Trophoblast cell (in vitro differentiated cells and primary cell): ENCODE results near the gene CD248.

Source experiments
- DNase-seq, 2 donors: peaks; one replicate each; pipeline ENCODE4 v3.0.0-alpha.2; 2016
- H2AFZ ChIP-seq: 2 replicates; pipeline ENCODE4 v1.6.1; 2013; ENCODE audit warnings: low read length, moderate library complexity, mild to moderate bottlenecking; ENCODE audit not compliant: insufficient read depth, poor library complexity
- H2AK5ac ChIP-seq: 2 replicates; pipeline ENCODE4 v1.6.1; 2013; ENCODE audit warnings: mild to moderate bottlenecking, low read length
- H2BK120ac ChIP-seq: 2 replicates; pipeline ENCODE4 v1.6.1; 2013; ENCODE audit warnings: low read length, mild to moderate bottlenecking, moderate library complexity; ENCODE audit not compliant: insufficient read depth, poor library complexity
- H2BK12ac ChIP-seq: 2 replicates; pipeline ENCODE4 v1.6.1; 2013; ENCODE audit warnings: mild to moderate bottlenecking, low read length, moderate library complexity
- H2BK5ac ChIP-seq: 2 replicates; pipeline ENCODE4 v1.6.1; 2013; ENCODE audit warnings: low read length, low read depth, moderate library complexity, mild to moderate bottlenecking; ENCODE audit not compliant: poor library complexity
- H3K14ac ChIP-seq: 2 replicates; pipeline ENCODE4 v1.6.1; 2013; ENCODE audit warnings: mild to moderate bottlenecking, low read length
- H3K18ac ChIP-seq: 2 replicates; pipeline ENCODE4 v1.6.1; 2013; ENCODE audit warnings: mild to moderate bottlenecking, low read length
- H3K23ac ChIP-seq: 2 replicates; pipeline ENCODE4 v1.6.1; 2013; ENCODE audit warnings: low read length
- H3K27ac ChIP-seq: 2 replicates; pipeline ENCODE4 v1.5.1; 2013; ENCODE audit warnings: low read depth, mild to moderate bottlenecking, inconsistent platforms, low read length, moderate library complexity
- H3K27me3 ChIP-seq: 2 replicates; pipeline ENCODE4 v1.6.1; 2013; ENCODE audit warnings: inconsistent platforms, mild to moderate bottlenecking, low read length, moderate library complexity; ENCODE audit not compliant: insufficient read depth
- H3K36me3 ChIP-seq, 2 experiments: 1 replicate in 1 of 2; 2 replicates in 1 of 2; pipeline ENCODE4 v1.6.1; 2013; ENCODE audit warnings: low read length in 2 of 2, mild to moderate bottlenecking in 2 of 2, moderate library complexity in 1 of 2; ENCODE audit not compliant: insufficient read depth in 2 of 2, control insufficient read depth in 1 of 2
- H3K4ac ChIP-seq: 2 replicates; pipeline ENCODE4 v1.6.1; 2013; ENCODE audit warnings: low read depth, mild to moderate bottlenecking, low read length, moderate library complexity
- H3K4me1 ChIP-seq, 2 experiments: 1 replicate in 1 of 2; 2 replicates in 1 of 2; pipeline ENCODE4 v1.6.1; 2013; ENCODE audit warnings: low read length in 2 of 2, mild to moderate bottlenecking in 2 of 2, moderate library complexity in 1 of 2; ENCODE audit not compliant: insufficient read depth in 2 of 2, control insufficient read depth in 1 of 2
- H3K4me2 ChIP-seq: 2 replicates; pipeline ENCODE4 v1.6.1; 2013; ENCODE audit warnings: inconsistent platforms, mild to moderate bottlenecking, low read length, moderate library complexity
- H3K4me3 ChIP-seq: 2 replicates; pipeline ENCODE4 v1.5.1; 2013; ENCODE audit warnings: mild to moderate bottlenecking, low read depth, low read length, inconsistent platforms
- H3K79me1 ChIP-seq: one replicate; pipeline ENCODE4 v1.6.1; 2013; ENCODE audit warnings: low read length
- H3K79me2 ChIP-seq: 2 replicates; pipeline ENCODE4 v1.6.1; 2013; ENCODE audit warnings: low read length, mild to moderate bottlenecking; ENCODE audit not compliant: control insufficient read depth, insufficient read depth, poor library complexity
- H3K9ac ChIP-seq: 2 replicates; pipeline ENCODE4 v1.6.1; 2013; ENCODE audit warnings: mild to moderate bottlenecking, low read length
- H3K9me3 ChIP-seq: 2 replicates; pipeline ENCODE4 v1.6.1; 2013; ENCODE audit warnings: low read depth, mild to moderate bottlenecking, control low read depth, inconsistent platforms, low read length; ENCODE audit not compliant: insufficient read depth
- H4K12ac ChIP-seq: 2 replicates; pipeline ENCODE4 v1.6.1; 2013; ENCODE audit warnings: low read depth, mild to moderate bottlenecking, low read length, moderate library complexity
- H4K8ac ChIP-seq: 2 replicates; pipeline ENCODE4 v1.6.1; 2013; ENCODE audit warnings: low read depth, mild to moderate bottlenecking, low read length, moderate library complexity
- H4K91ac ChIP-seq: one replicate; pipeline ENCODE4 v1.6.1; 2013; ENCODE audit warnings: low read depth, mild to moderate bottlenecking, low read length, moderate library complexity
- WGBS: extraction: QIAGEN DNeasy Blood & Tissue Kit; methylation state at CpG from one replicate; pipeline ENCODE4 v1.1.7; 2013; ENCODE audit warnings: missing lambda C conversion rate; ENCODE audit not compliant: insufficient read length, insufficient coverage; ENCODE audit errors: extremely low coverage; 5-methylcytosine and 5-hydroxymethylcytosine counted together

CD248 gene

DNA sequence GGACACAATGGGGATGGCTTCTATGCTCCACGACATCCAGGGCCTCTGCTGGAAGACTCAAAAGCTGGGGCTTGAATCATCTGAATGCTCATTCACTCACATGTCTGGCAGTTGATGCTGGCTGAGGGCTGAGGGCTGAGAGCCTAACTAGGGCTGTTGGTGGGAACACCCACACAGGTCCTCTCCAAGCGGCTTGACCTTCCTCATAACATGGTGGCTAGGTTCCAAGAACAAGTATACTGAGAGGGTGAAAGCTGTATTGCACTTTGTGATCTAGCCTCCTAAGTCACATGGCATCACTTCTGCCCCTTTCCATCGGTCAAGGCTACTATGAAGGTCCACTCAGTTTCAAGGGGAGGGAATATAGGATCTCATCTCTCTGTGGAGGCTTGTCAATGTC is 17.7 kb downstream of the CD248 start:
- Histone ChIP-seq H3K4me1 (no peaks in the 10 kb centered on the region), H3K79me2 (no peaks in the 10 kb centered on the region), H3K9me3 (peaks cover 3% of the 10 kb centered on the region), H3K27ac (no peak overlapping the region), H2AK5ac (no peak overlapping the region), H3K4me2 (no peak overlapping the region), H3K4me3 (no peak overlapping the region), H2BK5ac (no peak overlapping the region), H3K14ac (no peak overlapping the region), H2AFZ (no peak overlapping the region), H3K36me3 (no peaks in the 10 kb centered on the region), H2BK12ac (no peak overlapping the region), H4K91ac (no peak overlapping the region), H3K9ac (no peak overlapping the region), H3K27me3 (no peaks in the 10 kb centered on the region), H3K79me1 (no peaks in the 10 kb centered on the region), H3K4ac (no peak overlapping the region), H2BK120ac (no peak overlapping the region), H3K23ac (no peak overlapping the region), H3K18ac (no peak overlapping the region), H4K8ac (no peak overlapping the region), H4K12ac (no peak overlapping the region)
- DNase-seq = no peak
- no CpG with 5 or more reads among the region's 3 CpGs for WGBS

DNA sequence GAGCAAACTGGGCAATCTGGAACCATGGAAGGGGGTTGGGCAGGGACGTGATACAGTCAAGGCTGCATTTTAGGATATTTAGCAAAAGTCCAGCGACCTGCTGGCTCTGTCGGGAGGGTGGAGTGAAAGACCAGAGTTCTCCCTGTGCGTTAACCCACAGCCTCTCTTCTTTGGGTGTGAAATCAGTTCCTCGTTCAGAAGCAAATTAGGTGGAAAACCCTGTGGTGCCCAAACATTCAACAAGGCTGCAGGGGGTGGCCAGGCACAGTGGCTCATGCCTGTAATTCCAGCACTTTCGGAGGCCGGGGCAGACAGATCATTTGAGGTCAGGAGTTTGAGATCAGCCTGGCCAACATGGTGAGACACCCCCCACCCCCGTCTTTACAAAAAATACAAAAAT is 19.2 kb downstream of the CD248 start:
- H3K9ac ChIP-seq = no peak overlapping the region
- WGBS = no CpG with 5 or more reads among the region's 8 CpGs
- H3K79me1 ChIP-seq = no peaks in the 10 kb centered on the region
- H2BK120ac ChIP-seq = no peak overlapping the region
- H3K4me2 ChIP-seq = no peak overlapping the region
- no peaks in the 10 kb centered on the region for H3K36me3 ChIP-seq
- H3K4me1 ChIP-seq = no peaks in the 10 kb centered on the region
- no peak overlapping the region for H2AFZ ChIP-seq
- H3K14ac ChIP-seq = no peak overlapping the region
- H3K23ac ChIP-seq = no peak overlapping the region
- H3K4ac ChIP-seq = no peak overlapping the region
- H3K27ac ChIP-seq = no peak overlapping the region
- no peak overlapping the region for H3K4me3 ChIP-seq
- no peak overlapping the region for H2AK5ac ChIP-seq
- no peak overlapping the region for H3K18ac ChIP-seq
- H4K91ac ChIP-seq = no peak overlapping the region
- H3K9me3 ChIP-seq = peaks cover 3% of the 10 kb centered on the region
- no peak overlapping the region for H2BK5ac ChIP-seq
- no peak overlapping the region for H4K12ac ChIP-seq
- H3K79me2 ChIP-seq = no peaks in the 10 kb centered on the region
- no peak overlapping the region for H2BK12ac ChIP-seq
- DNase-seq = no peak
- H3K27me3 ChIP-seq = peaks cover 3% of the 10 kb centered on the region
- H4K8ac ChIP-seq = no peak overlapping the region

DNA sequence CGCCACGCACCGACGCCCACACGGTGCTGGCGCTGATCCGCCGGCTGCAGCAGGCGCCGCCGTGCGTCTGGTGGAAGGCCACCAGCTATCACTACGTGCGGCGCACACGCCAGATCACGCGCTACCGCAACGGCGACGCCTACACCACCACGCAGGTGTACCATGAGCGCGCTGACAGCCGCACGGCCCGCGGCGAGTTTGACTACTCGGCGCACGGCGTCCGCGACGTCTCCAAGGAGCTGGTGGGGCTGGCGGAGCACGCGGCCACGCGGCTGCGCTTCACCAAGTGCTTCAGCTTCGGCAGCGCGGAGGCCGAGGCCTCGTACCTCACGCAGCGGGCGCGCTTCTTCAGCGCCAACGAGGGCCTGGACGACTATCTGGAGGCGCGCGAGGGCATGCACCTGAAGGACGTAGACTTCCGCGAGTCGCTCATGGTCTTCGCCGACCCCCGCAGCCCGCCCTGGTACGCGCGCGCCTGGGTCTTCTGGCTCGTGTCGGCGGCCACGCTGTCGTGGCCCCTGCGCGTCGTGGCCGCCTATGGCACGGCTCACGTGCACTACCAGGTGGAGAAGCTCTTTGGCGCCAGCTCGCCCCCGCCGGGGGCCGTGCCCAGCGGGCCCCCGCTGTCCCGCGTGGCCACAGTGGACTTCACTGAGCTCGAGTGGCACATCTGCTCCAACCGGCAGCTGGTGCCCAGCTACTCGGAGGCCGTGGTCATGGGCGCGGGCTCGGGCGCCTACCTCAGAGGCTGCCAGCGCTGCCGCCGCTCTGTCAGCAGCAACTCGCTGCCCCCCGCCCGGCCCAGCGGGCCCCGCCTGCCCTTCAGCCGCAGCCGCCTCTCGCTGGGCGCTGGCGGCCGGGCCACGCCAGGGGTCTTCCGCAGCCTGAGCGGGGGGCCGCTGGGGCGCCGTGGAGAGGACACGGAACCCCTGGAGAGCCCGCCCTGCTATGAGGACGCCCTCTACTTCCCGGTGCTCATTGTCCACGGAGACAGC is 21.9 kb downstream of the CD248 start:
- no peak overlapping the region for H2BK5ac ChIP-seq
- H3K36me3 ChIP-seq = no peaks in the 10 kb centered on the region
- no peak overlapping the region for H4K8ac ChIP-seq
- H4K12ac ChIP-seq = no peak overlapping the region
- no peak overlapping the region for H3K23ac ChIP-seq
- H3K9ac ChIP-seq = no peak overlapping the region
- no peak overlapping the region for H3K4me3 ChIP-seq
- WGBS = no CpG with 5 or more reads among the region's 123 CpGs
- peaks cover 2 to 4% of the 10 kb centered on the region in 2 experiments for H3K4me1 ChIP-seq
- H3K9me3 ChIP-seq = peaks cover 6% of the 10 kb centered on the region
- no peak overlapping the region for H3K18ac ChIP-seq
- no peak overlapping the region for H4K91ac ChIP-seq
- H3K27ac ChIP-seq = no peak overlapping the region
- H2AK5ac ChIP-seq = no peak overlapping the region
- DNase-seq = no peak
- H3K4me2 ChIP-seq = no peak overlapping the region
- H2BK12ac ChIP-seq = no peak overlapping the region
- H3K14ac ChIP-seq = no peak overlapping the region
- no peaks in the 10 kb centered on the region for H3K79me2 ChIP-seq
- H3K4ac ChIP-seq = no peak overlapping the region
- H2BK120ac ChIP-seq = no peak overlapping the region
- peaks cover 20% of the 10 kb centered on the region for H3K27me3 ChIP-seq
- H2AFZ ChIP-seq = no peak overlapping the region
- H3K79me1 ChIP-seq = no peaks in the 10 kb centered on the region

DNA sequence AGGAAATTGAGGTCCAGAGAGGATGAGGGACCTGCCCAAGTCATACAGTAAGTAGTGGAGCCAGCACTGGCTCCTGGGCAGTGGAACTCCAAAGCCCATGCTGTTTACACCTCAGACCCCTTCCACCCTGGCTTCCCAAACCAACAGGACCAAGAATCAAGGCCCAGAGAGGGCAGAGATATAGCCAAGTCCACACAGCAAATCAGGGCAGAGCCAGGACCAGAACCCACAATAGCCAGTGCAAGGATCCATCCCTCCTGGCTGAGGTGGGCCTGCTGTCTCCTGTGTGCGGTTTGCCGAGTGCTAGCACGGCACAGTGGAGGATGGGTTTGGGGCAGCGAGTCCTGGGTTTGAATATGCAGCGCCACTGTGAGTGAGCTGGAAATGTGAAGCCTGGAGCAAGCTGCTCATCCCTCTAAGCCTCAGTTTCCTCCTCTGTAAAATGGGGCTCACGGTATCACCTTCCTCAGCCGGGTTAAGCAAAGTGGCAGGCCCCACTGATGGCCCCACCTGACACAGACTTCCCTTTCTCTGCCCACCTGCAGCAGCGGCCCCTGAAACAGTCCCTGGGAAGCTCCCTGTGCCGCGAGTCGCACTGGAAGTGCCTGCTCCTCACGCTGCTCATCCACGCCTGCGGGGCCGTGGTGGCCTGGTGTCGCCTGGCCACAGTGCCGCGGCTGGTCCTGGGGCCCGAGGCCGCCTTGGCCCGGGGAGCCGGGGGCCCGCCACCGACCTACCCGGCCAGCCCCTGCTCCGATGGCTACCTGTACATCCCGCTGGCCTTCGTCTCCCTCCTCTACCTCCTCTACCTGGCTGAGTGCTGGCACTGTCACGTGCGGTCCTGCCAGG is 22.8 kb downstream of the CD248 start:
- Histone ChIP-seq H3K79me2 (no peaks in the 10 kb centered on the region), H3K9ac (no peak overlapping the region), H2AK5ac (no peak overlapping the region), H4K91ac (no peak overlapping the region), H3K23ac (no peak overlapping the region), H3K79me1 (peaks cover 2% of the 10 kb centered on the region), H2BK5ac (no peak overlapping the region), H3K4ac (no peak overlapping the region), H2BK12ac (no peak overlapping the region), H4K8ac (no peak overlapping the region), H3K36me3 (no peaks in the 10 kb centered on the region), H3K18ac (no peak overlapping the region), H3K14ac (no peak overlapping the region), H3K27me3 (peaks cover 20% of the 10 kb centered on the region), H3K4me1 (peaks cover 5 to 8% of the 10 kb centered on the region in 2 experiments), H3K9me3 (peaks cover 6% of the 10 kb centered on the region), H2AFZ (no peak overlapping the region), H4K12ac (no peak overlapping the region), H3K27ac (no peak overlapping the region), H3K4me3 (no peak overlapping the region), H2BK120ac (no peak overlapping the region), H3K4me2 (no peak overlapping the region)
- DNase-seq = no peak
- WGBS = no CpG with 5 or more reads among the region's 30 CpGs
